Cardiac fibroblast (primary cell): ENCODE data around the gene ST8SIA4.

ENCODE experiments used
- DNase-seq, 2 donors: peaks; one replicate each; pipeline versions ENCODE4 v3.0.0 to v3.0.0-alpha.2; 2010; ENCODE audit warnings: low read depth in 2 of 2
- H3K4me3 ChIP-seq, 2 donors: replicated peaks in 1 of 2; 1 replicate in 1 of 2; 2 replicates in 1 of 2; pipeline ENCODE4 v1.5.1; 2011; ENCODE audit warnings: low read depth in 2 of 2, low read length in 2 of 2, mild to moderate bottlenecking in 2 of 2, moderate library complexity in 1 of 2
- TF ChIP-seq, protein P1 (sequence below): IDR thresholded peaks from one replicate; pipeline ENCODE4 v1.5.1; 2011; ENCODE audit warnings: low read depth, mild to moderate bottlenecking, low read length, inconsistent platforms

The ST8SIA4 gene

DNA sequence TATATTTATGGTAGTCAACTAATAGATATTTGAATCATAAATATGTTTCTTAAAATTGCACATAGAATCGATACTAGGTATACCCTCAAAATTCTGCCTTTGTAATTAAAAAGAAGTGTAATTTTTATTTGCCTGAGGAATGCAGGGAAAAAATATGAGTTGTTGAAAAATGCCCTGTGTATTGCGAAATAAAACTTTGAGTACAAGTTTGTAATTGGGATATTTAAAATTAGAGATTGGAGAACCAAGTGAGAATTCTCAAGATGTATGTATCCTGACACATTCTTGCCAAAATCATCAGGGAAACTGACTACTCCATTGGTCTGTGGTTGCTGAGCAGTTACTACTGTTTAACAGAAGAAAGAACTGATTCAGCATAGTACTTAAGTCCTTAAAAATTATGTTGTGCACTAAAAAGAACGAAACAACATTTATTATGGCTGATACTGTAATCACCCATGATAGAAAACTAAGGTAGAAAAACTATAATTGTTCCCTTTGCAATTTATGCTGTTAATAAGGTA lies 36.0 kb downstream of the ST8SIA4 start:
- no peak overlapping the region for H3K4me3 ChIP-seq
- no peak for DNase-seq
- TF ChIP-seq, protein P1, sequence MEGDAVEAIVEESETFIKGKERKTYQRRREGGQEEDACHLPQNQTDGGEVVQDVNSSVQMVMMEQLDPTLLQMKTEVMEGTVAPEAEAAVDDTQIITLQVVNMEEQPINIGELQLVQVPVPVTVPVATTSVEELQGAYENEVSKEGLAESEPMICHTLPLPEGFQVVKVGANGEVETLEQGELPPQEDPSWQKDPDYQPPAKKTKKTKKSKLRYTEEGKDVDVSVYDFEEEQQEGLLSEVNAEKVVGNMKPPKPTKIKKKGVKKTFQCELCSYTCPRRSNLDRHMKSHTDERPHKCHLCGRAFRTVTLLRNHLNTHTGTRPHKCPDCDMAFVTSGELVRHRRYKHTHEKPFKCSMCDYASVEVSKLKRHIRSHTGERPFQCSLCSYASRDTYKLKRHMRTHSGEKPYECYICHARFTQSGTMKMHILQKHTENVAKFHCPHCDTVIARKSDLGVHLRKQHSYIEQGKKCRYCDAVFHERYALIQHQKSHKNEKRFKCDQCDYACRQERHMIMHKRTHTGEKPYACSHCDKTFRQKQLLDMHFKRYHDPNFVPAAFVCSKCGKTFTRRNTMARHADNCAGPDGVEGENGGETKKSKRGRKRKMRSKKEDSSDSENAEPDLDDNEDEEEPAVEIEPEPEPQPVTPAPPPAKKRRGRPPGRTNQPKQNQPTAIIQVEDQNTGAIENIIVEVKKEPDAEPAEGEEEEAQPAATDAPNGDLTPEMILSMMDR = no peak

DNA sequence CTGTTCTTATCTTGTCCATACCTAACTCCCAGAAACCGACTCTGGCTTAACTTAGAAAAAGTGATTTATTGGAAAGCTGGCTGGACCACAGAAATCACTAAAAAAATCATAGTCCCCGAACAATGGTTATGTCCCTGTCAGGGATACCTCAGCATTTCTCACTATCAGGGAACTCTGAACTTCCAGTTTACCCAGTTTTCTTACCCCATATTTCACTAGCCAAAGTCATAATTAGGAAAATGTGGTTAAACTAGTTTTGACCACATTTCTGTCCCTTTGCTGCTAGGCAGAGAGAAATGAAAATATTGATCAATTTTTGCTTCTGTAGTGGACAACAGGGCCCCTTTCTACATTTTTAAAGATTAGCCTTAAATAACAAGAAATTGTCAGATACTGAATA lies 38.2 kb downstream of the ST8SIA4 start:
- TF ChIP-seq, protein P1 = no peak
- DNase-seq = no peak
- no peak overlapping the region for H3K4me3 ChIP-seq

DNA sequence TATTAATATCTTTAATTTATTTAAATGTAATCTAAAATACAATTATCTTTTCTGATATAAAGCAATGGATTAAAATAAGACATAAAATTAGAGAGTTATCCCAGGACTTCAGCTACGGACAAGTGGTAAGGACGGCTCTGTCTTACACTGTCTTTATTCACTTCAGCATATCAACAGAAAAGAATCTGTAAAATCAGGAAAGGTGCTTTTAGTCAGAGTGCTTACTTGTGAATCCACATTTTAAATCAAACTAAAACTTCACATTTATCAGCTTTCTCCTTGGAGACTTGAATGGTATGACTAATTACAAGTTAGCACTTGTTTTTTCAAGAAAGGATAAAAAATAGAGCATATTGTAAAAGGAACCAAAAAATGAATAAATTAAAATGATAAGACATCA lies 39.3 kb downstream of the ST8SIA4 start:
- no peak overlapping the region for H3K4me3 ChIP-seq
- DNase-seq = no peak
- TF ChIP-seq, protein P1 = no peak

DNA sequence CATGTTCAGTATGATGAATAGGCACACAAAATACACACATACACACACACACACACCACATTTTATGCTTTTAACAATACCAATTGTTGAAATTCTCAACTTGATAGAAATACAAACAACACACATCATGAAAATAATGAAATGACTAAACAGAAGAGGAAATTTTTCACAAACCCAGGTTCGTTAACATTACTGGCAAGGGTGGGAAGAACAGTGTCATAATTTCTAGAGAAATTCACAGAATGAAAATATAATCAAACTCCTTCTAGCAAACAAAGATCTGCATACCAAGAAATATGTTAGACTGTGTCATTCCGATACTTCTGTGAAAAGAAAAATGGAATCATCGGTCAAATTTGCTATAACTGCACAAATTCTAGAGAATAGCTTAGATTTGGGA lies 41.9 kb downstream of the ST8SIA4 start:
- DNase-seq = no peak
- TF ChIP-seq, protein P1 = no peak
- H3K4me3 ChIP-seq = no peak overlapping the region

DNA sequence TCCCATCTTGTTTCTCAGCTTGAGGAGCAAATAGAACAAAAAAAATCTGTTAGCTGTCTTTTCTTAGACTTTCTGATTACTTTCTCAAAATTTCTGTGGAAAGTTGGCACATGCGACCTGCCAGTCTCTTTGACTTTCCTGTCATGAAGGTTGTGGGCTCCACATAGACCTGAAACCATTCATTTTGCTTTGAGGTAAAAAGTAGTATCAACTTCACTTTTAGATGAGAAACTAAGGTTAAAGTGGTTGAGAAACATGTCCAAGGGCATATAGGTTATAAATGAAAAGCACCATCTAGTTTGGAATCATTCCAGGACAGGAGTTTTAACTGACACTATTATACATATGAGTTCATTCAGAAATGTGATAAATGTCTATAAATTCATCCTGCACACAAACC lies 42.7 kb downstream of the ST8SIA4 start:
- H3K4me3 ChIP-seq = no peak overlapping the region
- no peak for DNase-seq
- TF ChIP-seq, protein P1 = no peak

DNA sequence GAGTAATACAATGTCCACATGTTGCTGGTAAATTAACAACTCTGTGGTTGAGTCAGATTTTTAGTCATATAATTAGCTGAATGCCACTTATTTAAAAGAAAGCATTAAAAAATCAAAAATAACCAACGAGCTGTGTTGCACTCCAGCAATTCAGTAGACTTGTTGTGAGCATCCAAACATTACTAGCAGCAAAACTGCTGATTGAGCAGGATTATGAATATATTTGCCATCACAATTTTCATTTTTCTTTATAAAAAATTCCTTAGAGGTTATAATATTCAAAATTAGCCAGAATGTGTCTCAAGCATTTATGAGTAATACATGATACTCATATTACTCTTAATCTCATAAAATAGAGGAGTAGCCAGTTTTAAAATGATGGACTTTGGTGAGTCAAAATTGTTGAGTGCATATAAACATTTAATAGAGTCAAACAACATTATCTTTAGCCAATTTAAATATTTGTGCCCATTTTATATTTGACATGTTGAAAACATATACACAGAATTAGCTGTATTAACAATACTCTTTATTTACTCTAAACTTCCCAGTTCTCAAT lies 44.0 kb downstream of the ST8SIA4 start:
- no peak for DNase-seq
- TF ChIP-seq, protein P1 = no peak
- H3K4me3 ChIP-seq = no peak overlapping the region

DNA sequence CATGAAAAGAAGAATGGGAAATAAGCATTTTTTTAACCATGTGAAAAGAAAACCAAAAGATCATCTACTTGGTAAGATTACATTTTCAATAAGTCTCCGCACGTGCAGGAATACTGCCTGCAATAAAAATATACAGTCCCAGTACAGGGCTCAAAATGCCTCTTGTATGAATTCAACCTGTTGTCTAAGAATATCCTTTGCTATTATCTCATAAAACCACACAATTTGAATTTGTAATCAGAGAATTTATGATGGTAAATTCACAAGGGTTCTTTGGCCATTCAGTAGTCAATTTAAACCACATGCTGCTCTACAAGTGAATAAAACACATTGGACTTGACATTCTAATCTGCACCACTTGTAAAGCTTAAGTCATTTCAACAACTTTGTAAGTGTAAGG lies 46.6 kb downstream of the ST8SIA4 start:
- DNase-seq = no peak
- TF ChIP-seq, protein P1 = no peak
- no peak overlapping the region for H3K4me3 ChIP-seq
